Measurements from ENCODE around the gene EML6. TPM values are rescaled to one million over a fixed set of nuclear protein-coding genes. Genes with fewer than 3 reads are reported as not detected.
"Not testable (repeated sequence)": the region's sequence is repeated elsewhere in the genome, so short reads cannot be mapped to it uniquely, and the experiment has no call there.

Gene EML6
- total RNA-seq, 4 donors from 2014 or later = 5.9 to 11.0 (median 7.9) TPM

DNA sequence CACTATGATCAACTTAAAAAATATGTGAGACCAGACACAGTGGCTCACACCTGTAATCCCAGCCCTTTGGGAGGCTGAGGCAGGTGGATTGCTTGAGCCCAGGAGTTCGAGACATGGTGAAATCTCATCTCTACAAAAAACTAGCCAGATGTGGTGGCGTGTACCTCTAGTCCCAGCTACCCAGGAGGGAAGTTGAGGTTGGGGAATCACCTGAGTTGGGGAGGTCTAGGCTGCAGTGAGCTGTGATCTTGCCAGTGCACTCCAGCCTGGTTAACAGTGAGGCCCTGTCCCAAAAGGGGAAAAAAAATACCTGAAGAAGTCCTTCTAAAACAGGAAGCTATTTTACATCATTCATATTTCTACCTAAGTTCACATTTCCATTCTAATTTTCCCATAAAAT lies 144.0 kb downstream of the EML6 start:
- H3K4me1 ChIP-seq = no peaks in the 10 kb centered on the region
- H3K9me3 ChIP-seq = no peaks in the 10 kb centered on the region
- H3K36me3 ChIP-seq = no peaks in the 10 kb centered on the region
- peak in 1 of 3 donors; percentile 21 for DNase-seq
- TF ChIP-seq POLR2A (IDR thresholded peaks at IDR 0.05) = no peak
- TF ChIP-seq CTCF (IDR thresholded peaks at IDR 0.05) = no peak
- no peak overlapping the region for H3K4me3 ChIP-seq
- no peaks in the 10 kb centered on the region for H3K27me3 ChIP-seq
- no peak overlapping the region for H3K27ac ChIP-seq

DNA sequence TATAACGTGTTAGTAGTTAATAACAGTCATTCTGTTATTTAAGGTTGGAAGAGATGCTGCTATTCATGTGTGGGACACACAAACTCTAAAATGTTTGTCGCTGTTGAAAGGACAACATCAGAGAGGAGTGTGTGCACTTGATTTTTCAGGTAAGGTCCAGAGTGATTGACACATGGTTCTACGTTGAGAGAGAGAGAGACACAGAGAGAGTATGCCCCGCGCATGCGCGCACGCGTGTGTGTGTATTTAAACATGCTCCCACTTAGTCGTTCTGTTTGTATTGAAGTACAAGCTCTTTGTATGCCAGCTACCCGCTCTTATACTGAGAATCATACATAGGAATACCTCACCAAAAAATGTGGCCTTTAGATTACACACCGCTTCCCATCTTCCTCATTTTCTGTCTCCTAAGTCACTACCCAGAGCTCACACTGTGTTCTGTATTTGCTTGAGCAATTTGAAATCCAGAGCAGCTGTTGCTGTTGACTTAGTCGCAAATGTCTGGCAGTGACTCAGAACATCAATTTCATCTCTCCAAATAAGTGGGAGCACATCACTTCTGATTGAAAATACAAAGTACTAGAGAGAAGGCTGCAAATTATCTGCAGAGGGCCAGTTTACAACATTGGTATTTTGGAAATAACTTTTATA lies 148.1 kb downstream of the EML6 start:
- no peak for DNase-seq
- no peaks in the 10 kb centered on the region for H3K36me3 ChIP-seq
- no peaks in the 10 kb centered on the region for H3K27me3 ChIP-seq
- no peaks in the 10 kb centered on the region for H3K9me3 ChIP-seq
- no peak overlapping the region for H3K27ac ChIP-seq
- no peak for TF ChIP-seq POLR2A (IDR thresholded peaks at IDR 0.05)
- no peak for TF ChIP-seq CTCF (IDR thresholded peaks at IDR 0.05)
- no peak overlapping the region for H3K4me3 ChIP-seq
- no peaks in the 10 kb centered on the region for H3K4me1 ChIP-seq

- Histone ChIP-seq H3K4me1 (no peaks in the 10 kb centered on the region), H3K4me3 (no peak overlapping the region), H3K36me3 (no peaks in the 10 kb centered on the region), H3K27ac (peak overlapping the region in 2 of 4 donors; percentile 28 to 52), H3K9me3 (no peaks in the 10 kb centered on the region), H3K27me3 (no peaks in the 10 kb centered on the region)
- DNase-seq = no peak
- no peak for TF ChIP-seq POLR2A (IDR thresholded peaks at IDR 0.05)
- TF ChIP-seq CTCF (IDR thresholded peaks at IDR 0.05) = no peak
Observed at GRCh38 chr2:54872780-54873179, 149.3 kb downstream of the EML6 start.

GRCh38 chr2:54873236-54873635 lies 149.8 kb downstream of the EML6 start:
- H3K4me1 ChIP-seq, H3K4me3 ChIP-seq, H3K9me3 ChIP-seq, H3K36me3 ChIP-seq, H3K27me3 ChIP-seq: not testable (repeated sequence)
- H3K27ac ChIP-seq = peak overlapping the region in 2 of 4 donors; percentile 28 to 52
- peak in 1 of 3 donors; percentile 64 for DNase-seq

- no peaks in the 10 kb centered on the region for H3K9me3 ChIP-seq
- no peaks in the 10 kb centered on the region for H3K36me3 ChIP-seq
- no peak overlapping the region for H3K27ac ChIP-seq
- DNase-seq = no peak
- no peak overlapping the region for H3K4me3 ChIP-seq
- TF ChIP-seq CTCF (IDR thresholded peaks at IDR 0.05) (no peak), POLR2A (IDR thresholded peaks at IDR 0.05) (no peak)
- H3K27me3 ChIP-seq = no peaks in the 10 kb centered on the region
- H3K4me1 ChIP-seq = peaks cover 0 to 4% (median 2%) of the 10 kb centered on the region in 4 donors
Observed at GRCh38 chr2:54876764-54877163, 153.3 kb downstream of the EML6 start.

DNA sequence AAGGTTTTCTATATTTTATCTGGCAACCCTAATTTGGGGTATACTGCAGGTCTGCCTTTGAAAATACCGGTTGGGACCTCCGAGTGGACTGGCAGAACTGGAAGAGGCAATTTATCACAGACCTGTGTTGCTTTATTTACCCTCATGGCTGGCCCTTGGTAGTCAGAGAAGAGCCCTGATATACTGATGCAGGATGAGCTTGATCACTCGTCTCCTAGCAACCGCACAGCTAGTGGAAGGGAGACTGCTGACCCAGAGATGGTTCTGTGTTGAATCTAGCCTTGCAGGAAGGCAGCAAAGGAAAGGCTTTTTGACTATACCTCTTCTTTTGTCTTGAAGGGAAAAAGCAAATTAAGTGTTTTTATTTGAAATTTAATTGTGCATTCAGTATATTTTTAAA lies 154.7 kb downstream of the EML6 start:
- Histone ChIP-seq H3K9me3 (no peaks in the 10 kb centered on the region), H3K27ac (no peak overlapping the region)

More for the DNA sequence above, 154.7 kb downstream of the EML6 start:
- Histone ChIP-seq H3K4me3 (no peak overlapping the region), H3K27me3 (no peaks in the 10 kb centered on the region), H3K4me1 (peaks cover 0 to 4% (median 2%) of the 10 kb centered on the region in 4 donors), H3K36me3 (no peaks in the 10 kb centered on the region)
- DNase-seq = no peak
- TF ChIP-seq CTCF (IDR thresholded peaks at IDR 0.05) (no peak), POLR2A (IDR thresholded peaks at IDR 0.05) (no peak)

Data from Peyer's patch (tissue), 4 donors.